WTC11 (cell line): ENCODE results near the gene PREX1.

ENCODE experiments used
- E2F5 ChIP-seq: sonication (generic); formaldehyde crosslinking; IDR thresholded peaks from 2 replicates; pipeline ENCODE4 v1.8.1; 2022; ENCODE audit warnings: mild to moderate bottlenecking, moderate library complexity, missing genetic modification reagents
- FOXP1 ChIP-seq: sonication (generic); formaldehyde crosslinking; IDR thresholded peaks from 2 replicates; pipeline ENCODE4 v1.8.0; 2022; ENCODE audit warnings: missing genetic modification reagents, mild to moderate bottlenecking, moderate library complexity, borderline replicate concordance
- JAZF1 ChIP-seq: fragments of 250-450 bp; sonication (Bioruptor Pico); IDR thresholded peaks from 2 replicates; pipeline ENCODE4 v1.9.0; 2021; ENCODE audit warnings: moderate library complexity, mild to moderate bottlenecking, inconsistent platforms
- MAX ChIP-seq: sonication (generic); formaldehyde crosslinking; IDR thresholded peaks from 2 replicates; pipeline ENCODE4 v1.8.0; 2022; ENCODE audit warnings: mild to moderate bottlenecking, missing genetic modification reagents
- NR2C2 ChIP-seq: sonication (generic); formaldehyde crosslinking; IDR thresholded peaks from 2 replicates; pipeline ENCODE4 v1.8.0; 2022; ENCODE audit warnings: mild to moderate bottlenecking, missing genetic modification reagents
- SP1 ChIP-seq: sonication (generic); formaldehyde crosslinking; conservative IDR thresholded peaks from 2 replicates; pipeline ENCODE4 v1.8.1; 2022; ENCODE audit warnings: missing genetic modification reagents
- USF2 ChIP-seq: sonication (generic); formaldehyde crosslinking; IDR thresholded peaks from 2 replicates; pipeline ENCODE4 v1.8.1; 2023; ENCODE audit warnings: mild to moderate bottlenecking, missing genetic modification reagents, moderate library complexity
- ZNF121 ChIP-seq: sonication (generic); formaldehyde crosslinking; IDR thresholded peaks from 2 replicates; pipeline ENCODE4 v1.8.0; 2023; ENCODE audit warnings: missing genetic modification reagents
- TF ChIP-seq, protein P1 (sequence below): fragments of 200-600 bp; IDR thresholded peaks from 2 replicates; pipeline ENCODE4 v1.8.0; 2022; ENCODE audit warnings: antibody characterized with exemption

DNA sequence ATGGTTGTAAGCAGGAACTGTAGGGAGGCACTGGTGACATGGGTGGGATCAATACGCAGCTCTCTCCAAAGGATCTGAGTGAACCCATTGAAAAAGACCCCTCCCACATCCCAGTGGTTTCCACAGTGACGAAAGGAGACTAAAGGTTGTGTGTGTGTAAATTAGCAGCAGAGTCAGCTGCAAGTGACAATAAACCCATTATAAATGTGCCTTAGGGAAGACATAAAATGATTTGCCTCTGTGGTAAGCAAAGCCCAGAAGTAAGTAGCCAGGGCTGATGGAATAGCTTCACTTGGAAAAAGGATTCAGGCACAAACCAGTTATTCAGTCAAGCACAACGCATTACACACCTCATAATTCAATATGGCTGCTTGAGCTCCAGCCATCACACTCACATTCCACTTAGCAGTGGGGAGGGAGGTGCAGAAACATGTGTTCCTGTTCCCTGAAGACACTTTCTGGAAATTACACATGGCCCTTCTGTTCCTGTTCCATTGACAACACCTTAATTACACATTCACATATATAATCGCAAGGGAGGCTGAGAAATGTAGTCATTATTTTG, 231.4 kb downstream of the PREX1 start:
- TF ChIP-seq FOXP1 (CRISPR knock-in tag) (no peak), USF2 (CRISPR knock-in tag) (no peak), E2F5 (CRISPR knock-in tag) (no peak), JAZF1 (CRISPR knock-in tag) (no peak), MAX (CRISPR knock-in tag) (no peak), NR2C2 (no peak), ZNF121 (CRISPR knock-in tag) (no peak), SP1 (CRISPR knock-in tag) (no peak)
- TF ChIP-seq, protein P1, sequence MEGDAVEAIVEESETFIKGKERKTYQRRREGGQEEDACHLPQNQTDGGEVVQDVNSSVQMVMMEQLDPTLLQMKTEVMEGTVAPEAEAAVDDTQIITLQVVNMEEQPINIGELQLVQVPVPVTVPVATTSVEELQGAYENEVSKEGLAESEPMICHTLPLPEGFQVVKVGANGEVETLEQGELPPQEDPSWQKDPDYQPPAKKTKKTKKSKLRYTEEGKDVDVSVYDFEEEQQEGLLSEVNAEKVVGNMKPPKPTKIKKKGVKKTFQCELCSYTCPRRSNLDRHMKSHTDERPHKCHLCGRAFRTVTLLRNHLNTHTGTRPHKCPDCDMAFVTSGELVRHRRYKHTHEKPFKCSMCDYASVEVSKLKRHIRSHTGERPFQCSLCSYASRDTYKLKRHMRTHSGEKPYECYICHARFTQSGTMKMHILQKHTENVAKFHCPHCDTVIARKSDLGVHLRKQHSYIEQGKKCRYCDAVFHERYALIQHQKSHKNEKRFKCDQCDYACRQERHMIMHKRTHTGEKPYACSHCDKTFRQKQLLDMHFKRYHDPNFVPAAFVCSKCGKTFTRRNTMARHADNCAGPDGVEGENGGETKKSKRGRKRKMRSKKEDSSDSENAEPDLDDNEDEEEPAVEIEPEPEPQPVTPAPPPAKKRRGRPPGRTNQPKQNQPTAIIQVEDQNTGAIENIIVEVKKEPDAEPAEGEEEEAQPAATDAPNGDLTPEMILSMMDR, result no peak
